ENCODE results near the gene SBNO2. TPM values are rescaled to one million over a fixed set of nuclear protein-coding genes. Genes with fewer than 3 reads are reported as not detected.
"Not testable (repeated sequence)": the region's sequence is repeated elsewhere in the genome, so short reads cannot be mapped to it uniquely, and the experiment has no call there.

SBNO2 gene
- total RNA-seq, 1 donor from 2014 or later: 48.8 TPM

DNA sequence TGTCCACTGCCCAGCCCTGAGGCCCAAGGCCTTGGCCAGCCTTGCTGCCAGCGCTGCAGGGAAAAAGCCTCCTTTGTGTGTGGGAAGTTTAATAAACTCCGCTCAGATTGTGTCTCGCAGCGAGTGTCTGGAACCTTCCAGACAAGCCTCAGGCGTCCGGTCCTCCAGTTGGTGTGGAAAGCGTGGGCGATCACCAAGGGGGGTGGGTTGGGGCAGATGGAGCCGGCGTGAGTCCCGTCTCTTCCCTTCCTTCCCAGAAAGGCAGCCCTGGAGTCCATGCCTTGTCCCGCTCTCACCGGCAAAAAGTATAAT, 36.1 kb upstream of the SBNO2 start:
- Histone ChIP-seq H3K27me3 (ENCODE audit: control insufficient read depth, insufficient read depth, low read length) (no peaks in the 10 kb centered on the region), H3K36me3 (ENCODE audit: control insufficient read depth, insufficient read depth, low read length) (no peaks in the 10 kb centered on the region), H3K4me3 (ENCODE audit: low read depth, low read length) (no peak overlapping the region)
- TF ChIP-seq CTCF (IDR thresholded peaks at IDR 0.05; ENCODE audit: insufficient read depth, low read length, poor library complexity, severe bottlenecking): no peak
- no peak for DNase-seq (ENCODE audit: low read depth)

DNA sequence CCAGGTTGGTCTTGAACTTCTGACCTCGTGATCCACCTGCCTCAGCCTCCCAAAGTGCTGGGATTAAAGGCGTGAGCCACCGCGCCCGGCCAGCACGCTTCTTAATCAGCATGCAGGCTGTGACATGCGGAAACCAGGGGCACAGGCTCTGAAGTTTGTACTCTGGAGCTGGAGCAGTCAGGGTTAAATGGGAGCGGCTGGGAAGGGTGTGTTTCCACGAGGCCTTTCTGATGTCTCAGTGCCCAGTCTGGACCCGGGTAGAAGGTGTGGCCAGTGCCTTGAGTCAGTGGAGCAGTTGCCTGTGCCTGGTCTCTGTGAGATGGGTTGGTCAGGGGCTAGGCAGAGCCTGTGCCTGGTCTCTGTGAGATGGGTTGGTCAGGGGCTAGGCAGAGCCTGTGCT, 34.8 kb upstream of the SBNO2 start:
- H3K27me3 ChIP-seq (ENCODE audit: control insufficient read depth, insufficient read depth, low read length); H3K36me3 ChIP-seq (ENCODE audit: control insufficient read depth, insufficient read depth, low read length); DNase-seq (ENCODE audit: low read depth); H3K4me3 ChIP-seq (ENCODE audit: low read depth, low read length): not testable (repeated sequence)

DNA sequence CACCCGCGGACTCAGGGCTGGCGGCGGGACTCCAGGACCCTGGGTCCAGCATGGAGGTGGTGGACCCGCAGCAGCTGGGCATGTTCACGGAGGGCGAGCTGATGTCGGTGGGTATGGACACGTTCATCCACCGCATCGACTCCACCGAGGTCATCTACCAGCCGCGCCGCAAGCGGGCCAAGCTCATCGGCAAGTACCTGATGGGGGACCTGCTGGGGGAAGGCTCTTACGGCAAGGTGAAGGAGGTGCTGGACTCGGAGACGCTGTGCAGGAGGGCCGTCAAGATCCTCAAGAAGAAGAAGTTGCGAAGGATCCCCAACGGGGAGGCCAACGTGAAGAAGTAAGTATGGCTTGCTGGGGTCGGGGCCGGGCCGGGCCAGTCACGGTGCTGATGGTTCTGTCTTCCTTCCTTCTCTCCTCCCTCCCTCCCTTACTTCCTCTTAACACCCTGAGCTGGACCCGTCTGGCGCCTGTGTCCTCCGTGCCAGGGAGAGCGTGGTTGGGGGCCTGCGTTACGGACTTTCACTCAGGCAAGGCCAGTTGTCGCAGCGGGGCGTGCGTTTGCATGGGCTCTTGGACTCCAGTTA, 32.9 kb upstream of the SBNO2 start:
- no peak for DNase-seq (ENCODE audit: low read depth)
- H3K27me3 ChIP-seq (ENCODE audit: control insufficient read depth, insufficient read depth, low read length): no peaks in the 10 kb centered on the region
- no peaks in the 10 kb centered on the region for H3K36me3 ChIP-seq (ENCODE audit: control insufficient read depth, insufficient read depth, low read length)
- no peak for TF ChIP-seq CTCF (IDR thresholded peaks at IDR 0.05; ENCODE audit: insufficient read depth, low read length, poor library complexity, severe bottlenecking)
- H3K4me3 ChIP-seq (ENCODE audit: low read depth, low read length): peak overlapping the region; percentile 75

- H3K4me3 ChIP-seq (ENCODE audit: low read depth, low read length): peak overlapping the region; percentile 75
- TF ChIP-seq CTCF (IDR thresholded peaks at IDR 0.05; ENCODE audit: insufficient read depth, low read length, poor library complexity, severe bottlenecking): no peak
Measured at GRCh38 chr19:1206150-1206863, 32.2 kb upstream of the SBNO2 start.

DNA sequence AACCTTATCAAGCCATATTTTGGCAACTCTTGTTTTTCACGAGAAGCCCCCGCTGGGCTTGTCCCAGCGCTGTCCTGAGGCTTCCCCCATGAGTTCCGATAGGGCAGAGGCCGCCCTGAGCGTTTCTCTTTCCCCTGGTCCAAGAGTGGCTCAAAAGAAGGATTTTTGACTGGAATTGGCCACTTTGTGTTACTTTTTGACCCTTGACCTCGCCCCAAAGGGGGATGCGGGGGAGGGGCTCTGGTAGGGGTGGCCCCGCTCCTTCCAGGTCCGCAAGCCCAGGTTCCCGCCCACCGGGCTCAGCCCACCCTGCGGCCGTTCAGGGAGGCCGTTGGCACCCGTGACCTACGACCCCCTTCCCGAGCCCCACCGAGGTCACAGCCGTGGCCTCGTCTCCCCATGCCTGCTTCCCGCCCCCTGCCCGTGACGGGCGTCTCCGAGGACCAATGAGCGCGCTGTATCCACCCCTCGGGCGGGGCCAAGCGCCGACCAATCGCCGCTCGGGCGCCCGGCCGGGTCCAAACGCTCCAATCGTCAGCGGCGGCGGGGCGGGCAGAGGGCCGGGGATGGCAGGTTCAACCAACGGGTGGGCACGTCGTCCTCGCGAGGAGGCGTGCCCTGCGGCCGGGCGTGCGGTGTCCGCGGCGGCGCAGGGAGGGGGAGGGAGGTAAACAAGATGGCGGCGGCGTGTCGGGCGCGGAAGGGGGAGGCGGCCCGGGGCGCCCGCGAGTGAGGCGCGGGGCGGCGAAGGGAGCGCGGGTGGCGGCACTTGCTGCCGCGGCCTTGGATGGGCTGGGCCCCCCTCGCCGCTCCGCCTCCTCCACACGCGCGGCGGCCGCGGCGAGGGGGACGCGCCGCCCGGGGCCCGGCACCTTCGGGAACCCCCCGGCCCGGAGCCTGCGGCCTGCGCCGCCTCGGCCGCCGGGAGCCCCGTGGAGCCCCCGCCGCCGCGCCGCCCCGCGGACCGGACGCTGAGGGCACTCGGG, 31.3 kb upstream of the SBNO2 start, which contains the start of gene STK11:
TSS of gene STK11 (plus strand) at position 665 of the 986 bp plus-strand sequence. CDS start 1,136 bp downstream, outside the sequence.
- Histone ChIP-seq H3K36me3 (ENCODE audit: control insufficient read depth, insufficient read depth, low read length) (no peaks in the 10 kb centered on the region), H3K4me3 (ENCODE audit: low read depth, low read length) (peak within 1 kb of the TSS; percentile 75), H3K27me3 (ENCODE audit: control insufficient read depth, insufficient read depth, low read length) (no peaks in the 10 kb centered on the region)
- peak; percentile 73 for DNase-seq (ENCODE audit: low read depth)
- TF ChIP-seq CTCF (IDR thresholded peaks at IDR 0.05; ENCODE audit: insufficient read depth, low read length, poor library complexity, severe bottlenecking): no peak

More at GRCh38 chr19:1206150-1206863, 32.2 kb upstream of the SBNO2 start:
- Histone ChIP-seq H3K27me3 (ENCODE audit: control insufficient read depth, insufficient read depth, low read length) (no peaks in the 10 kb centered on the region), H3K36me3 (ENCODE audit: control insufficient read depth, insufficient read depth, low read length) (no peaks in the 10 kb centered on the region)
- no peak for DNase-seq (ENCODE audit: low read depth)

GRCh38 chr19:1200614-1201013, 26.5 kb upstream of the SBNO2 start:
- H3K27me3 ChIP-seq (ENCODE audit: control insufficient read depth, insufficient read depth, low read length); H3K36me3 ChIP-seq (ENCODE audit: control insufficient read depth, insufficient read depth, low read length); DNase-seq (ENCODE audit: low read depth); H3K4me3 ChIP-seq (ENCODE audit: low read depth, low read length): not testable (repeated sequence)

Data from kidney epithelial cell (primary cell).